Ascending aorta (tissue), 2 donors: Measurements from ENCODE around the gene CTDP1. TPM values are rescaled to one million over a fixed set of nuclear protein-coding genes. Genes with fewer than 3 reads are reported as not detected.

Source experiments
- DNase-seq, 2 donors: peaks; one replicate each; pipeline ENCODE4 v3.0.0-alpha.2; 2019; ENCODE audit warnings: low spot score in 2 of 2
- H3K27ac ChIP-seq, 2 donors: fragments of 200-600 bp; sonication (generic); one replicate each; pipeline ENCODE4 v1.5.1; 2016 to 2017; ENCODE audit warnings: mild to moderate bottlenecking in 1 of 2
- H3K27me3 ChIP-seq: fragments of 200-600 bp; sonication (generic); one replicate; pipeline ENCODE4 v1.5.1; 2017
- H3K36me3 ChIP-seq, 2 donors: fragments of 200-600 bp; sonication (generic); one replicate each; pipeline ENCODE4 v1.5.1; 2016
- H3K4me1 ChIP-seq, 2 donors: fragments of 200-600 bp; sonication (generic); one replicate each; pipeline ENCODE4 v1.5.1; 2016 to 2017; ENCODE audit warnings: mild to moderate bottlenecking in 1 of 2
- H3K4me3 ChIP-seq, 2 donors: fragments of 200-600 bp; sonication (generic); one replicate each; pipeline ENCODE4 v1.5.1; 2016 to 2017; ENCODE audit warnings: mild to moderate bottlenecking in 1 of 2
- H3K9me3 ChIP-seq, 2 donors: fragments of 200-600 bp; sonication (generic); one replicate each; pipeline ENCODE4 v1.5.1; 2016
- intact Hi-C: fragments of 100-400 bp; cut with DNase I; formaldehyde crosslinking; loops from one replicate; pipeline ENCODE4 v1.15.1; 2023
- total RNA-seq: library from RNA; depleted of rRNA; stranded (reverse); fragments of >200 nt; gene quantifications from one replicate; pipeline ENCODE4 v1.1.0, GENCODE V29; 2016
- TF ChIP-seq, protein P1 (sequence below), 3 experiments: fragments of 200-600 bp in 2 of 3; fragments of 450-650 bp in 1 of 3; sonication (generic) in 2 of 3; IDR thresholded peaks; one replicate each; pipeline ENCODE4 v1.5.1; 2016 to 2019; ENCODE audit warnings: antibody characterized with exemption in 3 of 3, mild to moderate bottlenecking in 1 of 3, moderate library complexity in 1 of 3

Gene CTDP1
- total RNA-seq, 1 donor from 2014 or later: 31.7 TPM

DNA sequence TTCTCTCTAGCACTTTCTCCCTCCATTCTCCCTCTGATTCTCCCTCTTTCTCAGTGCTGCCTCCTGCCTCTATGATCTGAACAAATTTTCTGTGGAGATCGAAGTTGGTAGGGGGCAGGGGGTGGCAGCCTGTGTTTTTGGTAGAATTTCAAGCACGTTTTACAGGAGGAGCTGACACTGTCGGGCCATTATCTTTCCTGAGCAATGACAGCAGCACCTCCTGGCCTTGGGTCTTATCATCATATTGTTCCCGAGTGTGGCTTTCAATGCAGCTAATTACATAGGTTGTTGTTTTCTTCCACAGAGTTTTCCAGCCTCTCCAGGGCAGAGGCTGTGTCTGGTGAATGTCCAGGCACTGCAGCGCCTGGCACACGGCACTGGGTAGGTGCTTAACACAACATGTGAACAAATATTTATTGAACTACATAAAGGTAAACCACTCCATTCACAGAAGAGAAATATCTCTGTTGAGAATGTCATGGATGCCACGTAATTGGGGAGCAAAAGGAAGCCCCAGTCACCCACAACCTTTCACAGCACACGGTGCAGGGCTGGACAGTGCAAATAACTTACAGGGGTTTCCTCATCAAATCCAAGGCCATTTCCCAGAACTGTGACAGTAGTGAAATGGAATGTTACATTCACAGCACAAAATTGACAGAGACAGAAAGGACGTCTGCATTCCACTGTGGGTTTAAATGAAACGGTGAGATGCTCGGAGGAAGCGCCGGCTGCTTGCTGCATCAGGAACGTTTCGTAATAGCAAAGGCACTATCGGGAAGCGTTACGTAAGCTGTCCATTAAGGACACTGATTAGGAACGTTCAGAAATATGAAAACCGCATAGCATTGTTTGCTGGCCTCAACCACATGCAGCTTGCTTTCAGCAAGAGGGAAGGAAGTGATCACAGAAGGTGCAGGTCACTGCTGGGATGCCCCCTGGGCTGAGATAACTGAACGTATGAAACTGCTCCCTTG, 111.7 kb downstream of the CTDP1 start:
- peak in 1 of 2 donors; percentile 73 for DNase-seq
- H3K27ac ChIP-seq: no peak overlapping the region
- TF ChIP-seq, protein P1, sequence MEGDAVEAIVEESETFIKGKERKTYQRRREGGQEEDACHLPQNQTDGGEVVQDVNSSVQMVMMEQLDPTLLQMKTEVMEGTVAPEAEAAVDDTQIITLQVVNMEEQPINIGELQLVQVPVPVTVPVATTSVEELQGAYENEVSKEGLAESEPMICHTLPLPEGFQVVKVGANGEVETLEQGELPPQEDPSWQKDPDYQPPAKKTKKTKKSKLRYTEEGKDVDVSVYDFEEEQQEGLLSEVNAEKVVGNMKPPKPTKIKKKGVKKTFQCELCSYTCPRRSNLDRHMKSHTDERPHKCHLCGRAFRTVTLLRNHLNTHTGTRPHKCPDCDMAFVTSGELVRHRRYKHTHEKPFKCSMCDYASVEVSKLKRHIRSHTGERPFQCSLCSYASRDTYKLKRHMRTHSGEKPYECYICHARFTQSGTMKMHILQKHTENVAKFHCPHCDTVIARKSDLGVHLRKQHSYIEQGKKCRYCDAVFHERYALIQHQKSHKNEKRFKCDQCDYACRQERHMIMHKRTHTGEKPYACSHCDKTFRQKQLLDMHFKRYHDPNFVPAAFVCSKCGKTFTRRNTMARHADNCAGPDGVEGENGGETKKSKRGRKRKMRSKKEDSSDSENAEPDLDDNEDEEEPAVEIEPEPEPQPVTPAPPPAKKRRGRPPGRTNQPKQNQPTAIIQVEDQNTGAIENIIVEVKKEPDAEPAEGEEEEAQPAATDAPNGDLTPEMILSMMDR (IDR thresholded peaks at IDR 0.05): no peak
- no peak overlapping the region for H3K4me3 ChIP-seq
- H3K27me3 ChIP-seq: peaks cover 17% of the 10 kb centered on the region
- intact Hi-C loops: no loop called here
- no peaks in the 10 kb centered on the region for H3K9me3 ChIP-seq
- H3K4me1 ChIP-seq: no peaks in the 10 kb centered on the region
- no peaks in the 10 kb centered on the region for H3K36me3 ChIP-seq

DNA sequence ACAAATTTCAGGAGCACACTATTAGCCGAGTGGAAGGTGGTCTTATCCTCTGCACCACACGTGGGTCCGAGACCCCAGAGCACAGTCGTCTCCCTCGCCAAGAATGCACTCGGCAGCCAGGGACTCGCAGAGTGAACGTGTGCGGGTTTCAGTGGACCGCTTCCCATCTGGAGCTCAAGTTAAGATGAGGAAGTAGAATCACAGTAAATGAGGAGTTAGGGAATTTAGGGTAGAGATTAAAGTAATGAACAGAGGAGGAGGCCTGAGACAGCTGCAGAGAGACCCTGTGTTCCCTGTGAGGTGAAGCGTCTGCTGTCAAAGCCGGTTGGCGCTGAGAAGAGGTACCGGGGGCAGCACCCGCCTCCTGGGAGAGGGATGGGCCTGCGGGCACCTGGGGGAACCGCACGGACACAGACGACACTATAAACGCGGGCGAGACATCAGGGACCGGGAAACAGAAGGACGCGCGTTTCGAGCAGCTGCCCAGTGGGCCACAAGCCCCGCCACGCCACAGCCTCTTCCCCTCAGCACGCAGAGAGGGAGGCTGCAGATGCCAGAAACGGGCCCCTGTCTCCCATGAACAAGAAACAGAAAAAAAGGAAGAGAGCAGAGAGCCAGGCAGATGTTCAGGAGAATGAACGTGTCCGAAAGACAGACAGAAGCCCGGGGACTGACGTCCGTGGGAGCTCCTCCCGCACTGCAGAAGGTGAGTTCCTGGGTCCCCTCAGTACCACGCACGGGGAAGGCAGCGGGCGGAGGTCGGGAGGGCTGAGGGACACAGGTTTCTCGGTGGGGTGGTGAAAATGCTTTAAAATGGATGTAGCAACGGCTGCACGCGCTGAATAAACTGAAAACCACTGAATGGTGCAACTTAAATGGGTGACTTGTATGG, 112.7 kb downstream of the CTDP1 start:
- Histone ChIP-seq H3K9me3 (no peaks in the 10 kb centered on the region), H3K4me1 (no peaks in the 10 kb centered on the region), H3K27ac (no peak overlapping the region), H3K4me3 (no peak overlapping the region), H3K27me3 (peaks cover 16% of the 10 kb centered on the region), H3K36me3 (no peaks in the 10 kb centered on the region)
- DNase-seq: no peak
- intact Hi-C loops: no loop called here
- TF ChIP-seq, protein P1 (IDR thresholded peaks at IDR 0.05): no peak

DNA sequence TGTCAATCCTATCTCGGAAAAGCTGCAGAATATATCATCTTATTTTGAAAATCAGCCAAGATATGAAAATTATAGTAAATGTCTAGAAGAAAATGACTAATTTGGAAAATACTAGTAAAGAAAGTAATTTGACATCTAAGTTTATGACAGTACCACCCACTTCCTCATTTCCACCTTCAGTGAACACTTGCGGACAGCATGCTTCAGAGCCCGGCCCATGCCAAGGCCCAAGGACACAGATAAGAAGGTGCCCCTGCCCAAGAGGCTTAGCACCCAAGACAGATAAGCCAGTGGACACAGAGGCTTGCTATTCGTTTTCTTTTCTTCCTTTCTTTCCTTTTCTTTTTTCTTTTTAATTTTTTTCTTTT, 113.4 kb downstream of the CTDP1 start:
- no peaks in the 10 kb centered on the region for H3K9me3 ChIP-seq
- no peaks in the 10 kb centered on the region for H3K4me1 ChIP-seq
- no peak overlapping the region for H3K27ac ChIP-seq
- H3K4me3 ChIP-seq: no peak overlapping the region
- H3K36me3 ChIP-seq: no peaks in the 10 kb centered on the region
- H3K27me3 ChIP-seq: peaks cover 16% of the 10 kb centered on the region
- no peak for DNase-seq
- intact Hi-C loops: no loop called here
- TF ChIP-seq, protein P1 (IDR thresholded peaks at IDR 0.05): no peak

DNA sequence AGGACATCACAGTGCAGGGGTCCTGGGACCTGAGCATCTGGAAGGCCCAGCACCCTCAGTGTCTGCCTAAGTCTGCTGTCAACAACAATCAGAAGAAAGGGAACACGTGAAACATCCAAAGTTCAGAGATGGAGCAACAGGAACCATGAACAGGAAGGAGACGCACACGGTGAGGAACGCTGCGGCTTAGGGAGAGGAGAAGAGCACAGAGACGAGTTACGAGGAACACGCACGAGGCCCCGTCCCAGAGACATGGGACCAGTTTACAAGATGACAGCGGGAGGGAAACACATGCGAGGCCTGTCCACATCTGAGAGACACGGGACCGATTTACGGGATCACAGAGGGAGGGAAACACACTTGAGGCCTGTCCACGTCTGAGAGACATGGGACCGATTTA, 115.2 kb downstream of the CTDP1 start:
- Histone ChIP-seq H3K27ac (no peak overlapping the region), H3K4me1 (peaks cover 0 to 3% of the 10 kb centered on the region in 2 donors), H3K4me3 (no peak overlapping the region), H3K9me3 (no peaks in the 10 kb centered on the region), H3K27me3 (peaks cover 21% of the 10 kb centered on the region), H3K36me3 (no peaks in the 10 kb centered on the region)
- no peak for DNase-seq
- TF ChIP-seq, protein P1 (IDR thresholded peaks at IDR 0.05): no peak
- intact Hi-C loops: no loop called here

DNA sequence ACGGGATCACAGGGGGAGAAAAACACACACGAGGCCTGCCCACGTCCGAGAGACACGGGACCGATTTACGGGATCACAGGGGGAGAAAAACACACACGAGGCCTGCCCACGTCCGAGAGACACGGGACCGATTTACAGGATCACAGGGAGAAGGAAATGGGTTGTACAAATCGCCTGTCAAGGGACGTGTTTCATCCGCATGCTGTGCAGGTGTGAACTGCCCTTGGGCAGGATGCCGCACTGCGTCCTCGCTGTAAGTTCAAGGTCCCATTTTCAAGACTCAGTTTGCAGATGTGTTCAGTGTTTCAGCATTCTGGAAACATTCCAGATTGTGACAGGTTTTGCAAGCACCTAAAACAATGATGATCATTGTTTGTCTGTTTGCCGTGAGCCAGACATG, 115.8 kb downstream of the CTDP1 start:
- H3K36me3 ChIP-seq: no peaks in the 10 kb centered on the region
- no peaks in the 10 kb centered on the region for H3K9me3 ChIP-seq
- peaks cover 0 to 3% of the 10 kb centered on the region in 2 donors for H3K4me1 ChIP-seq
- peaks cover 21% of the 10 kb centered on the region for H3K27me3 ChIP-seq
- no peak for DNase-seq
- intact Hi-C loops: no loop called here
- no peak overlapping the region for H3K4me3 ChIP-seq
- TF ChIP-seq, protein P1 (IDR thresholded peaks at IDR 0.05): no peak
- H3K27ac ChIP-seq: no peak overlapping the region
